GM12878 (cell line): ENCODE data around the gene FOXJ3. TPM values are rescaled to one million over a fixed set of nuclear protein-coding genes. Genes with fewer than 3 reads are reported as not detected.

Experiments used
- ATAC-seq: fragments of 200-7000 bp; cut with Tn5 transposase; 3 replicates; pipeline ENCODE4 v1.9.1; 2020; ENCODE audit warnings: mild to moderate bottlenecking, moderate library complexity
- BruUV-seq: library from RNA; stranded (reverse); fragments of 400-500 nt; replicated peaks from 2 replicates; lab custom pipeline; 2021; lab: Mats Ljungman, UMichigan
- CTCF ChIA-PET: fragments of 300-600 bp; sonication (Branson Sonifier 250); formaldehyde crosslinking; extraction: SDS; loops from one replicate; lab custom pipeline; 2021; ENCODE audit warnings: inconsistent platforms; lab: Yijun Ruan, JAX
- POLR2A ChIA-PET: fragments of 350-600 bp; formaldehyde crosslinking; extraction: SDS; loops from one replicate; lab custom pipeline; 2021; ENCODE audit warnings: inconsistent platforms; lab: Charles Lee
- RAD21 ChIA-PET: fragments of 300-600 bp; sonication (Branson Sonifier 250); formaldehyde crosslinking; loops from one replicate; lab custom pipeline; 2023; ENCODE audit warnings: antibody characterized with exemption; ENCODE audit not compliant: unreplicated experiment; lab: Charles Lee
- SMC1A ChIA-PET: fragments of 300-600 bp; sonication (Branson Sonifier 250); formaldehyde crosslinking; loops from one replicate; lab custom pipeline; 2023; ENCODE audit not compliant: unreplicated experiment, uncharacterized antibody; lab: Charles Lee
- DNase-seq: peaks from one replicate; pipeline ENCODE4 v3.0.0-alpha.2; 2011; ENCODE audit warnings: low read depth, low spot score
- FAIRE-seq: peaks from 3 replicates; lab custom pipeline; 2011; peaks lifted over from hg19 to GRCh38; lab: Jason Lieb, UNC
- H2AFZ ChIP-seq: 2 replicates; pipeline ENCODE4 v1.6.0; 2011; ENCODE audit warnings: low read depth, low read length, control low read depth; ENCODE audit not compliant: control insufficient read depth
- H3K27ac ChIP-seq: 2 replicates; pipeline ENCODE4 v1.5.1; 2011; ENCODE audit warnings: control low read depth; ENCODE audit not compliant: control insufficient read depth, insufficient read depth
- H3K27me3 ChIP-seq, 2 experiments: replicated peaks in 1 of 2; 2 replicates each; pipeline versions ENCODE4 v1.6.0 to v1.6.1; 2011; ENCODE audit warnings: low read length in 1 of 2; ENCODE audit not compliant: control insufficient read depth in 2 of 2, insufficient read depth in 2 of 2
- H3K36me3 ChIP-seq, 2 experiments: 2 replicates each; pipeline ENCODE4 v1.5.1; 2011; ENCODE audit warnings: low read length in 1 of 2; ENCODE audit not compliant: control insufficient read depth in 2 of 2, insufficient read depth in 2 of 2
- H3K4me1 ChIP-seq: 2 replicates; pipeline ENCODE4 v1.6.1; 2011; ENCODE audit warnings: mild to moderate bottlenecking, low read length, moderate library complexity, mixed read lengths; ENCODE audit not compliant: control insufficient read depth, insufficient read depth
- H3K4me2 ChIP-seq: 2 replicates; pipeline ENCODE4 v1.6.0; 2011; ENCODE audit warnings: control low read depth; ENCODE audit not compliant: control insufficient read depth, insufficient read depth
- H3K4me3 ChIP-seq: fragments of 200-600 bp; sonication (generic); 2 replicates; pipeline ENCODE4 v1.5.1; 2016
- H3K79me2 ChIP-seq: 2 replicates; pipeline ENCODE4 v1.6.0; 2011; ENCODE audit warnings: low read length; ENCODE audit not compliant: control insufficient read depth, insufficient read depth
- H3K9ac ChIP-seq: 2 replicates; pipeline ENCODE4 v1.8.0; 2011; ENCODE audit warnings: low read length, control low read depth, mixed read lengths; ENCODE audit not compliant: control insufficient read depth, insufficient read depth
- H3K9me3 ChIP-seq: replicated peaks from 3 replicates; pipeline ENCODE4 v1.5.1; 2011; ENCODE audit warnings: mild to moderate bottlenecking, low read length; ENCODE audit not compliant: control insufficient read depth, insufficient read depth
- H4K20me1 ChIP-seq: 2 replicates; pipeline ENCODE4 v1.6.0; 2011; ENCODE audit not compliant: control insufficient read depth, insufficient read depth
- CBFB ChIP-seq: IDR thresholded peaks from 2 replicates; pipeline ENCODE4 v1.6.1; 2016; ENCODE audit warnings: antibody characterized with exemption, low read depth
- ESRRA ChIP-seq: IDR thresholded peaks from 2 replicates; pipeline ENCODE4 v1.6.1; 2012; ENCODE audit warnings: mild to moderate bottlenecking, low read length, improper control_type of control experiment
- NBN ChIP-seq: fragments of 450-650 bp; IDR thresholded peaks from 2 replicates; pipeline ENCODE4 v1.6.1; 2016
- ZNF622 ChIP-seq: fragments of 450-650 bp; IDR thresholded peaks from 2 replicates; pipeline ENCODE4 v1.6.1; 2017; ENCODE audit warnings: mild to moderate bottlenecking, inconsistent platforms
- WGBS: methylation state at CpG from one replicate; pipeline ENCODE4 v1.1.6; 2016; ENCODE audit warnings: low lambda C conversion rate; ENCODE audit not compliant: insufficient replicate concordance, insufficient coverage; ENCODE audit errors: missing lambda C conversion rate; 5-methylcytosine and 5-hydroxymethylcytosine counted together
- in situ Hi-C: fragments of 300-500 bp; cut with MboI; formaldehyde crosslinking; loops from 9 replicates; pipeline ENCODE4 v1.14.3; 2018; ENCODE audit warnings: mixed read lengths
- intact Hi-C: fragments of 100-400 bp; cut with micrococcal nuclease; formaldehyde crosslinking; loops from one replicate; pipeline ENCODE4 v1.14.2; 2022; ENCODE audit not compliant: unreplicated experiment
- polyA plus RNA-seq, 11 experiments: library from polyadenylated mRNA; depleted of rRNA in 4 of 11; unstranded in 6 of 11; stranded (reverse) in 5 of 11; fragments of >200 nt; fragmentation: Nextera tagmentation in 4 of 11; fragmentation: Illumina TruSeq in 1 of 11; extraction: Ambion mirVana in 4 of 11; extraction: Trizol in 1 of 11; gene quantifications; 1 replicate in 1 of 11; 2 replicates in 10 of 11; pipeline versions ENCODE4 v1.2.1 to v1.2.3, GENCODE V29; 2011 to 2016; ENCODE audit warnings: inconsistent platforms in 2 of 11, missing spikeins in 2 of 11, low read depth in 1 of 11
- total RNA-seq, 4 experiments: library from RNA; depleted of rRNA in 3 of 4; stranded (reverse); fragments of >200 nt in 3 of 4; fragmentation: Illumina TruSeq in 1 of 4; extraction: Trizol in 1 of 4; gene quantifications; 2 replicates each; pipeline versions ENCODE4 v1.2.1 to v1.2.3, GENCODE V29; 2013 to 2021
- TF ChIP-seq, protein P1 (sequence below): IDR thresholded peaks from 2 replicates; pipeline ENCODE4 v1.6.1; 2012; ENCODE audit warnings: low read depth, low read length, improper control_type of control experiment
- TF ChIP-seq, protein P2 (sequence below): IDR thresholded peaks from 2 replicates; pipeline ENCODE4 v1.6.1; 2012; ENCODE audit warnings: improper control_type of control experiment, low read depth, low read length; ENCODE audit not compliant: insufficient replicate concordance
- TF ChIP-seq, protein P3 (sequence below): IDR thresholded peaks from 2 replicates; pipeline ENCODE4 v1.6.1; 2012; ENCODE audit warnings: mild to moderate bottlenecking, low read depth, low read length
- TF ChIP-seq, protein P4 (sequence below): fragments of 450-650 bp; formaldehyde crosslinking; IDR thresholded peaks from 2 replicates; pipeline ENCODE4 v1.4.0; 2022; ENCODE audit warnings: mild to moderate bottlenecking, moderate library complexity

FOXJ3 gene
- total and polyA plus RNA-seq, 10 of the 15 experiments (the other 5 are each of a cell fraction or from before 2014, with no cell fraction given) = 9.5 to 54.2 (median 24.7) TPM

DNA sequence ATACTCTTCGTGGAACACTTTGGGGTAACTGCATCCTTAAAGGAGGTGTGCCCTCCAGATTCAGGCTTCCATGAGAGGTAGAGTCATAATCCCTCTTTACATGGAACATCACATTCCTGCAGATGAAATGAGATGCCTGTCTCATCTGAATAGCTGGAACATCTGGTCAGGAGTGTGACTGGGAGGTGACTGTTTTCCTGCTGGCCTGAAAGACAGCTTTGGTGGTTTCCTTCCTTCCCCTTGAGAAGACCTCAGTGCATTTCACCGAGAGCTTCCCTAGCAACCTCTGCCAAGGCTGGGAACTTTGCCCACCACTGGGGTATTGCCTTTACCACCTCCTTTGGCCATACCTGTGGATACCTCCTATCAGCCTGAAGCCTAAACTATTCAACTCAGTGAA lies 123.8 kb downstream of the FOXJ3 start:
- ChIA-PET RAD21 (no interaction called here), SMC1A (interaction anchor here (0.6 to 1.1 kb wide), 4 partner anchors 10 to 101 kb away, joined by 3 to 4 read pairs (median 3); no protein-coding TSS in a partner anchor), CTCF (interaction anchor here (0.6 to 2.0 kb wide), 2 partner anchors 15 to 155 kb away, joined by 3 to 6 read pairs; no protein-coding TSS in a partner anchor), POLR2A (no interaction called here)
- no peak for FAIRE-seq
- Histone ChIP-seq H3K4me3 (no peak overlapping the region), H3K27ac (no peak overlapping the region), H3K79me2 (peaks cover 12% of the 10 kb centered on the region), H3K36me3 (peaks cover 5 to 10% of the 10 kb centered on the region in 2 experiments; a peak in 3 of 4 replicates), H3K4me1 (no peaks in the 10 kb centered on the region), H3K9me3 (peaks cover 7% of the 10 kb centered on the region), H3K4me2 (no peak overlapping the region), H3K27me3 (no peaks in the 10 kb centered on the region), H3K9ac (no peak overlapping the region), H2AFZ (no peak overlapping the region), H4K20me1 (no peaks in the 10 kb centered on the region)
- no TSS peak for BruUV-seq
- in situ Hi-C loops = no loop called here
- intact Hi-C loops = no loop called here
- ATAC-seq = no peak
- DNase-seq = no peak
- WGBS = 91% methylated on average over 2 of the region's 2 CpGs
- no peak for TF ChIP-seq NBN
- TF ChIP-seq, protein P1, sequence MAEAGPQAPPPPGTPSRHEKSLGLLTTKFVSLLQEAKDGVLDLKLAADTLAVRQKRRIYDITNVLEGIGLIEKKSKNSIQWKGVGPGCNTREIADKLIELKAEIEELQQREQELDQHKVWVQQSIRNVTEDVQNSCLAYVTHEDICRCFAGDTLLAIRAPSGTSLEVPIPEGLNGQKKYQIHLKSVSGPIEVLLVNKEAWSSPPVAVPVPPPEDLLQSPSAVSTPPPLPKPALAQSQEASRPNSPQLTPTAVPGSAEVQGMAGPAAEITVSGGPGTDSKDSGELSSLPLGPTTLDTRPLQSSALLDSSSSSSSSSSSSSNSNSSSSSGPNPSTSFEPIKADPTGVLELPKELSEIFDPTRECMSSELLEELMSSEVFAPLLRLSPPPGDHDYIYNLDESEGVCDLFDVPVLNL = no peak
- TF ChIP-seq, protein P2, sequence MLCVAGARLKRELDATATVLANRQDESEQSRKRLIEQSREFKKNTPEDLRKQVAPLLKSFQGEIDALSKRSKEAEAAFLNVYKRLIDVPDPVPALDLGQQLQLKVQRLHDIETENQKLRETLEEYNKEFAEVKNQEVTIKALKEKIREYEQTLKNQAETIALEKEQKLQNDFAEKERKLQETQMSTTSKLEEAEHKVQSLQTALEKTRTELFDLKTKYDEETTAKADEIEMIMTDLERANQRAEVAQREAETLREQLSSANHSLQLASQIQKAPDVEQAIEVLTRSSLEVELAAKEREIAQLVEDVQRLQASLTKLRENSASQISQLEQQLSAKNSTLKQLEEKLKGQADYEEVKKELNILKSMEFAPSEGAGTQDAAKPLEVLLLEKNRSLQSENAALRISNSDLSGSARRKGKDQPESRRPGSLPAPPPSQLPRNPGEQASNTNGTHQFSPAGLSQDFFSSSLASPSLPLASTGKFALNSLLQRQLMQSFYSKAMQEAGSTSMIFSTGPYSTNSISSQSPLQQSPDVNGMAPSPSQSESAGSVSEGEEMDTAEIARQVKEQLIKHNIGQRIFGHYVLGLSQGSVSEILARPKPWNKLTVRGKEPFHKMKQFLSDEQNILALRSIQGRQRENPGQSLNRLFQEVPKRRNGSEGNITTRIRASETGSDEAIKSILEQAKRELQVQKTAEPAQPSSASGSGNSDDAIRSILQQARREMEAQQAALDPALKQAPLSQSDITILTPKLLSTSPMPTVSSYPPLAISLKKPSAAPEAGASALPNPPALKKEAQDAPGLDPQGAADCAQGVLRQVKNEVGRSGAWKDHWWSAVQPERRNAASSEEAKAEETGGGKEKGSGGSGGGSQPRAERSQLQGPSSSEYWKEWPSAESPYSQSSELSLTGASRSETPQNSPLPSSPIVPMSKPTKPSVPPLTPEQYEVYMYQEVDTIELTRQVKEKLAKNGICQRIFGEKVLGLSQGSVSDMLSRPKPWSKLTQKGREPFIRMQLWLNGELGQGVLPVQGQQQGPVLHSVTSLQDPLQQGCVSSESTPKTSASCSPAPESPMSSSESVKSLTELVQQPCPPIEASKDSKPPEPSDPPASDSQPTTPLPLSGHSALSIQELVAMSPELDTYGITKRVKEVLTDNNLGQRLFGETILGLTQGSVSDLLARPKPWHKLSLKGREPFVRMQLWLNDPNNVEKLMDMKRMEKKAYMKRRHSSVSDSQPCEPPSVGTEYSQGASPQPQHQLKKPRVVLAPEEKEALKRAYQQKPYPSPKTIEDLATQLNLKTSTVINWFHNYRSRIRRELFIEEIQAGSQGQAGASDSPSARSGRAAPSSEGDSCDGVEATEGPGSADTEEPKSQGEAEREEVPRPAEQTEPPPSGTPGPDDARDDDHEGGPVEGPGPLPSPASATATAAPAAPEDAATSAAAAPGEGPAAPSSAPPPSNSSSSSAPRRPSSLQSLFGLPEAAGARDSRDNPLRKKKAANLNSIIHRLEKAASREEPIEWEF = no peak
- TF ChIP-seq ZNF622 = no peak
- TF ChIP-seq, protein P3, sequence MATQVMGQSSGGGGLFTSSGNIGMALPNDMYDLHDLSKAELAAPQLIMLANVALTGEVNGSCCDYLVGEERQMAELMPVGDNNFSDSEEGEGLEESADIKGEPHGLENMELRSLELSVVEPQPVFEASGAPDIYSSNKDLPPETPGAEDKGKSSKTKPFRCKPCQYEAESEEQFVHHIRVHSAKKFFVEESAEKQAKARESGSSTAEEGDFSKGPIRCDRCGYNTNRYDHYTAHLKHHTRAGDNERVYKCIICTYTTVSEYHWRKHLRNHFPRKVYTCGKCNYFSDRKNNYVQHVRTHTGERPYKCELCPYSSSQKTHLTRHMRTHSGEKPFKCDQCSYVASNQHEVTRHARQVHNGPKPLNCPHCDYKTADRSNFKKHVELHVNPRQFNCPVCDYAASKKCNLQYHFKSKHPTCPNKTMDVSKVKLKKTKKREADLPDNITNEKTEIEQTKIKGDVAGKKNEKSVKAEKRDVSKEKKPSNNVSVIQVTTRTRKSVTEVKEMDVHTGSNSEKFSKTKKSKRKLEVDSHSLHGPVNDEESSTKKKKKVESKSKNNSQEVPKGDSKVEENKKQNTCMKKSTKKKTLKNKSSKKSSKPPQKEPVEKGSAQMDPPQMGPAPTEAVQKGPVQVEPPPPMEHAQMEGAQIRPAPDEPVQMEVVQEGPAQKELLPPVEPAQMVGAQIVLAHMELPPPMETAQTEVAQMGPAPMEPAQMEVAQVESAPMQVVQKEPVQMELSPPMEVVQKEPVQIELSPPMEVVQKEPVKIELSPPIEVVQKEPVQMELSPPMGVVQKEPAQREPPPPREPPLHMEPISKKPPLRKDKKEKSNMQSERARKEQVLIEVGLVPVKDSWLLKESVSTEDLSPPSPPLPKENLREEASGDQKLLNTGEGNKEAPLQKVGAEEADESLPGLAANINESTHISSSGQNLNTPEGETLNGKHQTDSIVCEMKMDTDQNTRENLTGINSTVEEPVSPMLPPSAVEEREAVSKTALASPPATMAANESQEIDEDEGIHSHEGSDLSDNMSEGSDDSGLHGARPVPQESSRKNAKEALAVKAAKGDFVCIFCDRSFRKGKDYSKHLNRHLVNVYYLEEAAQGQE = no peak
- no peak for TF ChIP-seq ESRRA
- no peak for TF ChIP-seq CBFB
- TF ChIP-seq, protein P4, sequence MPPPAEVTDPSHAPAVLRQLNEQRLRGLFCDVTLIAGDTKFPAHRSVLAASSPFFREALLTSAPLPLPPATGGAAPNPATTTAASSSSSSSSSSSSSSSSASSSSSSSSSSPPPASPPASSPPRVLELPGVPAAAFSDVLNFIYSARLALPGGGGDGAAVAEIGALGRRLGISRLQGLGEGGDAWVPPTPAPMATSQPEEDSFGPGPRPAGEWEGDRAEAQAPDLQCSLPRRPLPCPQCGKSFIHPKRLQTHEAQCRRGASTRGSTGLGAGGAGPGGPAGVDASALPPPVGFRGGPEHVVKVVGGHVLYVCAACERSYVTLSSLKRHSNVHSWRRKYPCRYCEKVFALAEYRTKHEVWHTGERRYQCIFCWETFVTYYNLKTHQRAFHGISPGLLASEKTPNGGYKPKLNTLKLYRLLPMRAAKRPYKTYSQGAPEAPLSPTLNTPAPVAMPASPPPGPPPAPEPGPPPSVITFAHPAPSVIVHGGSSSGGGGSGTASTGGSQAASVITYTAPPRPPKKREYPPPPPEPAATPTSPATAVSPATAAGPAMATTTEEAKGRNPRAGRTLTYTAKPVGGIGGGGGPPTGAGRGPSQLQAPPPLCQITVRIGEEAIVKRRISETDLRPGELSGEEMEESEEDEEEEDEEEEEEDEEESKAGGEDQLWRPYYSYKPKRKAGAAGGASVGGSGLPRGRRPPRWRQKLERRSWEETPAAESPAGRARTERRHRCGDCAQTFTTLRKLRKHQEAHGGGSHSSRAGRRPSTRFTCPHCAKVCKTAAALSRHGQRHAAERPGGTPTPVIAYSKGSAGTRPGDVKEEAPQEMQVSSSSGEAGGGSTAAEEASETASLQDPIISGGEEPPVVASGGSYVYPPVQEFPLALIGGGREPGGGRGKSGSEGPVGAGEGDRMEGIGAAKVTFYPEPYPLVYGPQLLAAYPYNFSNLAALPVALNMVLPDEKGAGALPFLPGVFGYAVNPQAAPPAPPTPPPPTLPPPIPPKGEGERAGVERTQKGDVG = no peak
